Stimulated activated CD4-positive, alpha-beta T cell treated with anti-CD3 and anti-CD28 coated beads, Interleukin-12 subunit alpha, Interleukin-12 subunit beta, amount 100 ng/mL, for 24 hours (primary cell): Measurements from ENCODE around the gene L1TD1.
"Not testable (repeated sequence)": the region's sequence is repeated elsewhere in the genome, so short reads cannot be mapped to it uniquely, and the experiment has no call there.

Source experiments
- DNase-seq, 2 experiments: peaks; one replicate each; pipeline ENCODE4 v3.0.0-alpha.2; 2020; ENCODE audit warnings: low read depth in 2 of 2

The L1TD1 gene

GRCh38 chr1:62237950-62238374 lies 43.3 kb downstream of the L1TD1 start:
- DNase-seq = no peak

GRCh38 chr1:62238507-62238906 lies 43.9 kb downstream of the L1TD1 start:
- no peak for DNase-seq

- not testable (repeated sequence) for DNase-seq
These were observed 45.2 kb downstream of the L1TD1 start for GRCh38 chr1:62239652-62240403.

GRCh38 chr1:62240651-62241370 lies 46.2 kb downstream of the L1TD1 start:
- DNase-seq = no peak

GRCh38 chr1:62241371-62242131 lies 46.9 kb downstream of the L1TD1 start:
- no peak for DNase-seq

- DNase-seq = not testable (repeated sequence)
These were observed 49.7 kb downstream of the L1TD1 start for GRCh38 chr1:62244380-62244779.

GRCh38 chr1:62245201-62245600 lies 50.6 kb downstream of the L1TD1 start:
- DNase-seq = no peak

- DNase-seq = no peak
These were observed 52.9 kb downstream of the L1TD1 start for GRCh38 chr1:62247391-62248168.

GRCh38 chr1:62250126-62250726 lies 55.6 kb downstream of the L1TD1 start:
- DNase-seq = no peak

GRCh38 chr1:62259551-62259950 lies 64.9 kb downstream of the L1TD1 start:
- no peak for DNase-seq

GRCh38 chr1:62260688-62261087 lies 66.0 kb downstream of the L1TD1 start:
- DNase-seq = no peak
